PFSK-1 (cell line): Measurements from ENCODE around the gene MSLN.

Experiments
- FOXP2 ChIP-seq: optimal IDR thresholded peaks from 2 replicates; pipeline ENCODE3; 2011; ENCODE audit warnings: borderline replicate concordance, control low read depth, inconsistent platforms; ENCODE audit not compliant: insufficient read depth; ENCODE audit errors: extremely low read length, extremely low read depth
- POLR2AphosphoS5 ChIP-seq: IDR thresholded peaks from 2 replicates; pipeline ENCODE4 v1.6.1; 2012; ENCODE audit warnings: low read depth, mild to moderate bottlenecking, control low read depth, low read length, moderate library complexity
- SIN3A ChIP-seq: IDR thresholded peaks from 2 replicates; pipeline ENCODE4 v1.6.1; 2012; ENCODE audit warnings: mild to moderate bottlenecking, low read length, moderate library complexity, borderline replicate concordance; ENCODE audit not compliant: insufficient read depth
- TAF1 ChIP-seq: IDR thresholded peaks from 2 replicates; pipeline ENCODE4 v1.6.1; 2012; ENCODE audit warnings: low read length, control low read depth, borderline replicate concordance; ENCODE audit not compliant: insufficient read depth
- TF ChIP-seq, protein P1 (sequence below), 2 experiments: IDR thresholded peaks; 2 replicates each; pipeline versions ENCODE4 v1.6.1 to v1.8.0; 2011 to 2012; ENCODE audit warnings: low read depth in 2 of 2, low read length in 2 of 2, control low read depth in 1 of 2, inconsistent platforms in 1 of 2, mild to moderate bottlenecking in 1 of 2, moderate library complexity in 1 of 2; ENCODE audit not compliant: insufficient read depth in 1 of 2

MSLN gene

DNA sequence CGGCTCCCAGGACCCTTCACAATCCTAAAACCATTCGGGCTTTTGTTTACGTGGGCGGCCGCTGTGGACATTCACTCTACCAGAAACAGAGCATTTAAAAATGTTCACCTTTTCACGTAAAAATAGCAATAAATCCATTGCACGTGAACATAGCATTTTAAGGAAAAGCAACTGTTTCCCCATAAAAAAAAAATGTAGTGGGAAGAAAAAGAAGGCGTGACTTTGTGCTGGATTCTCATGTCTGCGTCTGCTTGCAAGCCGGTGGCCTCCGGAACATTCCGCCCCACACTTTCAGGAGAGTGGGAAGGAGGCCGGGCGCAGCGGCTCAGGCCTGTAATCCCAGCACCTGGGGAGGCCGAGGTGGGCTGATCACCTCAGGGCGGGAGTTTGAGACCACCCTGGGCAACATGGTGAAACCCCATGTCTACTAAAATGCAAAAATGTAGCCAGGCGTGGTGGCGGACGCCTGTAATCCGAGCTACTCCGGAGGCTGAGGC is 53.4 kb downstream of the MSLN start:
- TF ChIP-seq TAF1: no peak
- TF ChIP-seq POLR2AphosphoS5: no peak
- TF ChIP-seq SIN3A: no peak
- TF ChIP-seq, protein P1, sequence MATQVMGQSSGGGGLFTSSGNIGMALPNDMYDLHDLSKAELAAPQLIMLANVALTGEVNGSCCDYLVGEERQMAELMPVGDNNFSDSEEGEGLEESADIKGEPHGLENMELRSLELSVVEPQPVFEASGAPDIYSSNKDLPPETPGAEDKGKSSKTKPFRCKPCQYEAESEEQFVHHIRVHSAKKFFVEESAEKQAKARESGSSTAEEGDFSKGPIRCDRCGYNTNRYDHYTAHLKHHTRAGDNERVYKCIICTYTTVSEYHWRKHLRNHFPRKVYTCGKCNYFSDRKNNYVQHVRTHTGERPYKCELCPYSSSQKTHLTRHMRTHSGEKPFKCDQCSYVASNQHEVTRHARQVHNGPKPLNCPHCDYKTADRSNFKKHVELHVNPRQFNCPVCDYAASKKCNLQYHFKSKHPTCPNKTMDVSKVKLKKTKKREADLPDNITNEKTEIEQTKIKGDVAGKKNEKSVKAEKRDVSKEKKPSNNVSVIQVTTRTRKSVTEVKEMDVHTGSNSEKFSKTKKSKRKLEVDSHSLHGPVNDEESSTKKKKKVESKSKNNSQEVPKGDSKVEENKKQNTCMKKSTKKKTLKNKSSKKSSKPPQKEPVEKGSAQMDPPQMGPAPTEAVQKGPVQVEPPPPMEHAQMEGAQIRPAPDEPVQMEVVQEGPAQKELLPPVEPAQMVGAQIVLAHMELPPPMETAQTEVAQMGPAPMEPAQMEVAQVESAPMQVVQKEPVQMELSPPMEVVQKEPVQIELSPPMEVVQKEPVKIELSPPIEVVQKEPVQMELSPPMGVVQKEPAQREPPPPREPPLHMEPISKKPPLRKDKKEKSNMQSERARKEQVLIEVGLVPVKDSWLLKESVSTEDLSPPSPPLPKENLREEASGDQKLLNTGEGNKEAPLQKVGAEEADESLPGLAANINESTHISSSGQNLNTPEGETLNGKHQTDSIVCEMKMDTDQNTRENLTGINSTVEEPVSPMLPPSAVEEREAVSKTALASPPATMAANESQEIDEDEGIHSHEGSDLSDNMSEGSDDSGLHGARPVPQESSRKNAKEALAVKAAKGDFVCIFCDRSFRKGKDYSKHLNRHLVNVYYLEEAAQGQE (IDR thresholded peaks at IDR 0.05; ENCODE audit: insufficient read depth in 1 of 2, low read depth in 2 of 2, low read length in 2 of 2): no peak
- TF ChIP-seq FOXP2: no peak

- TF ChIP-seq SIN3A: no peak
- TF ChIP-seq FOXP2: no peak
- no peak for TF ChIP-seq POLR2AphosphoS5
- TF ChIP-seq TAF1: no peak
- TF ChIP-seq, protein P1 (IDR thresholded peaks at IDR 0.05; ENCODE audit: insufficient read depth in 1 of 2, low read depth in 2 of 2, low read length in 2 of 2): no peak
Observed at GRCh38 chr16:814974-815373, 54.4 kb downstream of the MSLN start.

- TF ChIP-seq SIN3A: no peak
- TF ChIP-seq, protein P1 (IDR thresholded peaks at IDR 0.05; ENCODE audit: insufficient read depth in 1 of 2, low read depth in 2 of 2, low read length in 2 of 2): no peak
Observed at GRCh38 chr16:815861-816260, 55.3 kb downstream of the MSLN start.

GRCh38 chr16:817001-817906 is 56.7 kb downstream of the MSLN start:
- TF ChIP-seq TAF1 (no peak), SIN3A (no peak), FOXP2 (no peak), POLR2AphosphoS5 (no peak)
- TF ChIP-seq, protein P1 (IDR thresholded peaks at IDR 0.05; ENCODE audit: insufficient read depth in 1 of 2, low read depth in 2 of 2, low read length in 2 of 2): no peak
